Natural killer cell (primary cell): Measurements from ENCODE around the gene ZBTB14. TPM values are rescaled to one million over a fixed set of nuclear protein-coding genes. Genes with fewer than 3 reads are reported as not detected.

Source experiments
- ATAC-seq, 3 donors: fragments of 150-1000 bp in 2 of 3; fragments of 200-7000 bp in 1 of 3; cut with Tn5 transposase; 1 replicate in 1 of 3; 2 replicates in 2 of 3; pipeline ENCODE4 v1.10.0; 2021; ENCODE audit warnings: mild to moderate bottlenecking in 2 of 3, moderate library complexity in 2 of 3
- DNase-seq, 2 donors: peaks; one replicate each; pipeline versions ENCODE4 v3.0.0 to v3.0.0-alpha.2; 2013 to 2021; ENCODE audit warnings: mixed read lengths in 1 of 2
- H3K27ac ChIP-seq: one replicate; pipeline ENCODE4 v1.5.1; 2013; ENCODE audit warnings: mild to moderate bottlenecking, low read length
- H3K27me3 ChIP-seq: one replicate; pipeline ENCODE4 v1.6.1; 2013; ENCODE audit warnings: low read length; ENCODE audit not compliant: control insufficient read depth, insufficient read depth
- H3K36me3 ChIP-seq: one replicate; pipeline ENCODE4 v1.6.1; 2013; ENCODE audit warnings: low read length; ENCODE audit not compliant: control insufficient read depth, insufficient read depth
- H3K4me1 ChIP-seq: one replicate; pipeline ENCODE4 v1.6.1; 2013; ENCODE audit warnings: low read length; ENCODE audit not compliant: control insufficient read depth, insufficient read depth
- H3K4me3 ChIP-seq: one replicate; pipeline ENCODE4 v1.5.1; 2013; ENCODE audit warnings: low read length
- H3K9me3 ChIP-seq: one replicate; pipeline ENCODE4 v1.6.1; 2013; ENCODE audit warnings: low read length; ENCODE audit not compliant: control insufficient read depth, insufficient read depth
- H3K27ac Mint-ChIP-seq, 2 donors: one replicate each; pipeline ENCODE4 v1.8.0; 2022; ENCODE audit warnings: mild to moderate bottlenecking in 2 of 2, mixed read lengths in 2 of 2, moderate library complexity in 1 of 2
- H3K27me3 Mint-ChIP-seq, 2 donors: one replicate each; pipeline ENCODE4 v1.8.0; 2022; ENCODE audit warnings: low read depth in 2 of 2, mixed read lengths in 2 of 2
- H3K36me3 Mint-ChIP-seq: one replicate; pipeline ENCODE4 v1.8.0; 2022; ENCODE audit warnings: mixed read lengths
- H3K4me1 Mint-ChIP-seq, 2 donors: one replicate each; pipeline ENCODE4 v1.8.0; 2022; ENCODE audit warnings: mixed read lengths in 2 of 2
- H3K4me3 Mint-ChIP-seq: one replicate; pipeline ENCODE4 v1.8.0; 2022; ENCODE audit warnings: mild to moderate bottlenecking, moderate library complexity, mixed read lengths
- H3K9me3 Mint-ChIP-seq, 2 donors: one replicate each; pipeline ENCODE4 v1.8.0; 2022; ENCODE audit warnings: mixed read lengths in 2 of 2
- WGBS: methylation state at CpG from one replicate; pipeline ENCODE4 v1.1.7; 2013; ENCODE audit warnings: missing lambda C conversion rate; ENCODE audit not compliant: insufficient coverage; 5-methylcytosine and 5-hydroxymethylcytosine counted together
- intact Hi-C: fragments of 100-400 bp; cut with micrococcal nuclease; formaldehyde crosslinking; loops from one replicate; pipeline ENCODE4 v1.14.2; 2022
- total RNA-seq, 4 donors: library from RNA; stranded (reverse); fragments of 120-200 nt in 1 of 4; gene quantifications; one replicate each; pipeline versions ENCODE4 v1.2.3 to v1.2.4, GENCODE V29; 2013 to 2022
- TF ChIP-seq, protein P1 (sequence below): fragments of 200-600 bp; IDR thresholded peaks from one replicate; pipeline ENCODE4 v1.8.0; 2022; ENCODE audit warnings: antibody characterized with exemption

The ZBTB14 gene
- total RNA-seq = 10 to 100 TPM; 24.7 to 25.9 (median 25.5) TPM
- 41.8 TPM for total RNA-seq (2013)

DNA sequence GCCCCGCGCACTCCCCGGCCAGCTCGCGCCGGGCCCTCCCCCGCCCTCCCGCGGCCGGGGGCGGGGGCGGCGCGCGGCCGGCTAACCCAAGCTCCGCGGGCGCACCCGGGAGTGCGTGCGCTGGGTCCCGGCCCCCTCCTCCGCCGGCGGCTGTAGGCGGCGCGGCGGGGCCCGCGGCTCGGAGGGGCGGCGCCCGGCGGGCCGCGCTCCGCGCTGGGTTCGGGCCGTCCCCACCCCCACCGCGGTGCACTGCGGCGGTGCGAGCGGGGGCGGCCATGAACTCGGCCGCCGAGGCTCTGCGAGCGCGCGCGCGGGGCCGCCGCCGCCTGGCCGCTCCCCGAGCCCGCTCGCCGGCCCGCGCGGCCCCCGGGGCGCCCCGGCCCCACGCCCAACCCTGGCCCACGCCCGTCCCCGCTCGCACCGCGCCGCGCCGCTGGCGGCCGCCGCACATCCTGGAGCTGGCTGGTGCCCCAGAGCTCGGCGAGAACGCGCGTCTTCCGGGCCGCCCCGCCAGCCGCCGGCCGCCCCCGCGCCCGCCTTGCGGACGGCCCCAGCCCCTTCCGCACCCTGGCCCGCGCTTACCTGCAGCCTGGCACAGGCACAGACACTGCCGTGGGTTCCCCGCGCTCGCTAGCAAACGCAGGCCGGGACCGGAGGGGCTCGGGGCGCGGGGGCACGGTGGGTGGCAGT lies at the start of gene ZBTB14:
ZBTB14 (minus strand) TSS at position 496 of the 690 bp plus-strand sequence. CDS start 2,480 bp downstream, outside the sequence.
- Histone ChIP-seq H3K36me3 (peaks cover 14% of the 10 kb centered on the region), H3K4me3 (peak within 1 kb of the TSS; percentile 95), H3K4me1 (peaks cover 16% of the 10 kb centered on the region), H3K27me3 (no peaks in the 10 kb centered on the region), H3K27ac (peak within 1 kb of the TSS; percentile 95), H3K9me3 (no peaks in the 10 kb centered on the region)
- intact Hi-C loops = no loop called here
- ATAC-seq (peak; percentile 36 to 59 (median 45)), DNase-seq (peak; percentile 74 to 86)
- TF ChIP-seq, protein P1, sequence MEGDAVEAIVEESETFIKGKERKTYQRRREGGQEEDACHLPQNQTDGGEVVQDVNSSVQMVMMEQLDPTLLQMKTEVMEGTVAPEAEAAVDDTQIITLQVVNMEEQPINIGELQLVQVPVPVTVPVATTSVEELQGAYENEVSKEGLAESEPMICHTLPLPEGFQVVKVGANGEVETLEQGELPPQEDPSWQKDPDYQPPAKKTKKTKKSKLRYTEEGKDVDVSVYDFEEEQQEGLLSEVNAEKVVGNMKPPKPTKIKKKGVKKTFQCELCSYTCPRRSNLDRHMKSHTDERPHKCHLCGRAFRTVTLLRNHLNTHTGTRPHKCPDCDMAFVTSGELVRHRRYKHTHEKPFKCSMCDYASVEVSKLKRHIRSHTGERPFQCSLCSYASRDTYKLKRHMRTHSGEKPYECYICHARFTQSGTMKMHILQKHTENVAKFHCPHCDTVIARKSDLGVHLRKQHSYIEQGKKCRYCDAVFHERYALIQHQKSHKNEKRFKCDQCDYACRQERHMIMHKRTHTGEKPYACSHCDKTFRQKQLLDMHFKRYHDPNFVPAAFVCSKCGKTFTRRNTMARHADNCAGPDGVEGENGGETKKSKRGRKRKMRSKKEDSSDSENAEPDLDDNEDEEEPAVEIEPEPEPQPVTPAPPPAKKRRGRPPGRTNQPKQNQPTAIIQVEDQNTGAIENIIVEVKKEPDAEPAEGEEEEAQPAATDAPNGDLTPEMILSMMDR = no peak
- peaks cover 2 to 17% of the 10 kb centered on the region in 2 donors for H3K27me3 Mint-ChIP-seq
- peaks cover 20 to 32% of the 10 kb centered on the region in 2 donors for H3K4me1 Mint-ChIP-seq
- peaks cover 15% of the 10 kb centered on the region for H3K36me3 Mint-ChIP-seq
- no peaks in the 10 kb centered on the region for H3K9me3 Mint-ChIP-seq
- peak within 1 kb of the TSS; percentile 95 to 96 for H3K27ac Mint-ChIP-seq
- H3K4me3 Mint-ChIP-seq = peak within 1 kb of the TSS; percentile 94
- under 1% methylated on average over 116 of the region's 116 CpGs for WGBS

DNA sequence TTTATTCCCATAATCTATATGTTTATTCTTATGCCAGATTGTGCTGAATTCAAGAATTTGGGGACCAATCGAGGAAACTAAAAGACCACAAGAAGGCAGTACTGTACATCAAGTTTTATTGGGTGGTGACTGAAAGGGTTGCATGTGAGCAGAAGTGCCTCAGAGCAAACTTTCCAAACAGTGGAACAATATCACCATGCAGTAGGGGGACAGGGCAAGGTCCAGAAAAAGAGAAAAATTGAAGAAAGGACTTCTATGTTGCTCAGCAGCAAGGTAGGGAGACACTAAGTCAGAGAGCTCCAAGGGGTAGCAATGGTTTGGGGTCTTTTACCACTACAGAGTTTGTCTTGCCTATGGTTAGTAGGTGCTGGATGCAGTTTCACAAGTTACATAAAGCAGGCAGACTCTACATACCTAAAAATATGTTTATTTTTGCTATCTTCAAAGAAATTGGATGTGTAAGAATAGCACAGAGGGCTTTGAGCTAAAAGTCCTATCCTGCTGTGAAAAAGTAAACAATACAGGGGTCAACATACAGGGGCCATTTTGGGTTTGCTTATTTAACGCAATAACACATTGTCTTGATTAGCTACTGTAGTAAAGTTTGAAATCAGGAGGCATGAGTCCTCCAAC lies 43.8 kb upstream of the ZBTB14 start:
- Histone ChIP-seq H3K4me3 (no peak overlapping the region), H3K27me3 (no peaks in the 10 kb centered on the region), H3K9me3 (no peaks in the 10 kb centered on the region), H3K27ac (no peak overlapping the region), H3K4me1 (no peaks in the 10 kb centered on the region), H3K36me3 (no peaks in the 10 kb centered on the region)
- 86% methylated on average over 1 of the region's 2 CpGs for whole genome bisulfite sequencing
- intact Hi-C loops = no loop called here
- peaks cover 7% of the 10 kb centered on the region for H3K36me3 Mint-ChIP-seq
- no peak overlapping the region for H3K27ac Mint-ChIP-seq
- DNase-seq (no peak), ATAC-seq (no peak)
- H3K27me3 Mint-ChIP-seq = peaks cover 2 to 7% of the 10 kb centered on the region in 2 donors
- TF ChIP-seq, protein P1 = no peak
- peaks cover 2 to 5% of the 10 kb centered on the region in 2 donors for H3K9me3 Mint-ChIP-seq
- no peaks in the 10 kb centered on the region for H3K4me1 Mint-ChIP-seq
- no peak overlapping the region for H3K4me3 Mint-ChIP-seq

- TF ChIP-seq, protein P1 = no peak
Observed at GRCh38 chr18:5334456-5335075, 39.0 kb upstream of the ZBTB14 start.

More at GRCh38 chr18:5334456-5335075, 39.0 kb upstream of the ZBTB14 start:
- Mint-ChIP-seq H3K27me3 (peaks cover 0 to 2% of the 10 kb centered on the region in 2 donors), H3K4me3 (no peak overlapping the region), H3K9me3 (peaks cover 3 to 5% of the 10 kb centered on the region in 2 donors), H3K4me1 (no peaks in the 10 kb centered on the region), H3K36me3 (no peaks in the 10 kb centered on the region), H3K27ac (no peak overlapping the region)
- Histone ChIP-seq H3K27me3 (no peaks in the 10 kb centered on the region), H3K4me3 (no peak overlapping the region), H3K4me1 (no peaks in the 10 kb centered on the region), H3K9me3 (no peaks in the 10 kb centered on the region), H3K36me3 (no peaks in the 10 kb centered on the region), H3K27ac (no peak overlapping the region)
- no peak for DNase-seq
- intact Hi-C loops = no loop called here
- WGBS = 58% methylated on average over 5 of the region's 6 CpGs
- no peak for ATAC-seq
